ENCODE data around the gene MDFI. TPM values are rescaled to one million over a fixed set of nuclear protein-coding genes. Genes with fewer than 3 reads are reported as not detected.

The MDFI gene
- total and polyA plus RNA-seq, 4 donors: 0.13 to 22.3 (median 7.4) TPM

DNA sequence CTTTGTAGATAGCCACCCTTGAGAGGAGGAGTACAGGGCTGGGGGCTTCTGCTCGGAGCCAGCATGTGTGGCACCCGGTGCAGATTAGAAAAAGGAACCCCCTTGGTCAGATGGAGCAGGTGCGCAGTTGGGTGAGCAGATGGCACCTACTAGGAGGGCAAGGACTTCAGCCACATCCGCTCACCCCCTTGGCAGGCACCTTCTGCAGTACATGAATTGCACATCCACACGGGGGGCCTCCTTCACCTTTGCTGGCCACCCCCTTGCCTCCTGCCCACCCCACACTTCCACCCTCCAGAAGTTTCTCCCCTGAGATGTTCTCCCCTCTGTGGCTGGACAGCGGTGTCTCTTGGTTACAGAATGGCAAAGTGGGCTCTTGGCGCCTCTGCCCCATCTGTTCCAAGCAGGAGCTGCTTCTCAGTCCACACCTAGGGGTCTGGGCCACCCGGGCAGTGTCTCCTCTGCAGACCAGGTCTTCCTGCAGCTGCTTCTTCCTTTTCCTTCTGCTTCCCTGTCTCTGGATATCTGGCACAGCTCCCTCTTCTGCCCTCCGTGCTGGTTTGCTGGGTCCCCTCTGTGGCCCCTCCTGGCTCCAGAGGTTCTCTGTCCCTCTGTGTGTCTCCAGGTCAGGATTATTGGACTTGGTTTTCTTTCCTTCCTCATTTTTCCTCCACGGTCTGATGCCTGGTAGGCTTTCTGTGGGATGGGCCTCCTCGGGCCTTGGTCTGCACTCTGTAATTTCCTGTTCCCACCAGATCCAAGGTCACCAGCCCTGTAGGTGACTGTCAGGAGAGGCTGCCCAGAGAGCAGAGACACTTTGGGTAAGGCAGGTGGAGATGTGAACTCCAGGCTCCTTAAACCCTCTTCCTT is 4.1 kb downstream of the MDFI start:
- no peak overlapping the region for H3K27ac ChIP-seq (ENCODE audit: low read depth in 1 of 2, low read length in 2 of 2)
- ATAC-seq (ENCODE audit: low FRiP score) (no peak), DNase-seq (peak in 1 of 2 donors; percentile 55)
- no peak overlapping the region for H3K4me3 ChIP-seq (ENCODE audit: low read length in 2 of 2)
- no peaks in the 10 kb centered on the region for H3K9me3 ChIP-seq (ENCODE audit: control insufficient read depth, low read length)
- intact Hi-C loops (cut with DNase I): no loop called here
- 85 to 88% methylated on average over 11 of the region's 11 CpGs for WGBS, 2 donors
- no peaks in the 10 kb centered on the region for H3K36me3 ChIP-seq (ENCODE audit: control insufficient read depth in 1 of 2, insufficient read depth in 2 of 2, low read length in 1 of 2)
- H3K4me1 ChIP-seq (ENCODE audit: control insufficient read depth in 1 of 2, insufficient read depth in 2 of 2, low read length in 2 of 2): no peaks in the 10 kb centered on the region
- H3K27me3 ChIP-seq (ENCODE audit: control insufficient read depth in 1 of 2, insufficient read depth in 2 of 2, low read length in 1 of 2): no peaks in the 10 kb centered on the region

DNA sequence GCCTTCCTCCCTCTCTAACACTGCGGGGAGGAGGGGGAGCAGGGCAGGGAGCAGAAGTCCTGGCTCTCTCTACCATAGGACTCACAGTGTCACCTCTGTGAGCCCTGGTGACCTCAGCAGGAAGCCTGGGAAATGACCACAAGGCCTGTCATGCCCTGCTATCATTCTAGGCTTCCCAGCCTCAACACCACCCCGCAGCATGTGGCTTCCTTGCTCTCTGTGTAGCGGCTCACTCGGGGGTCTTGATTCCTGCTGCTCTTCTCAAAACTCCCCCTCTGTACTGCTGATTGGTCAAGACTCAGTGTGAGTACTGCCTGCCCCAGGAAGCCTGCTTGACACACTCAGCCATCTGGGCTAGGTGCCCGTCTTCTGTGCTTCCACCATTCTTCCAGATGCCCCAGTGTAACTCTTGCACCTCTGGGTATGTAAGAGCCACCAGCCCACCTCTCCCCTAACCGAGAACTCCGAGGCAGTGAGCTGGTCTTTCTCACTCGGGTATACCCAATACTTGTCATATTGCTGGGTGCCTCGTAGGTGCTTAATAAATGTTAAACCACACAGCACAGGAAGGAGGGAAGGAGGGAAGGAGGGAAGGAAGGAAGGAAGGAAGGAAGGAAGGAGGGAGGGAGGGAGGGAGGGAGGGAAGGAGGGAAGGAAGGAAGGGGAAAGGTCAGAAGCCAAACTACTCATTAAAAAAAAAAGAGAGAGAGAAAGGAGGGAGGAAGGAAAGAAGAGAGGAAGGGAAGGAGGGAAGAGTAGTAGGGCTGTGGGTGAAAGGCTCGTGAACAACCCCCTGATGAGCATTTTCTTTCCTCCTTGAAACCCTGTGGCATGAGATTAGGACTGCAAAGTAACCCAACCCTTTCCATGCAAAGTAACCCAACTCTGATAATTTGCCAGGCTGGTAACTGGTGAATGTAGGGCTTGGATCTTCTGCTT is 5.0 kb downstream of the MDFI start:
- no peaks in the 10 kb centered on the region for H3K36me3 ChIP-seq (ENCODE audit: control insufficient read depth in 1 of 2, insufficient read depth in 2 of 2, low read length in 1 of 2)
- no peaks in the 10 kb centered on the region for H3K9me3 ChIP-seq (ENCODE audit: control insufficient read depth, low read length)
- no peak overlapping the region for H3K4me3 ChIP-seq (ENCODE audit: low read length in 2 of 2)
- DNase-seq (peak in 1 of 2 donors; percentile 27), ATAC-seq (ENCODE audit: low FRiP score) (no peak)
- WGBS, 2 donors: 81 to 83% methylated on average over 10 of the region's 10 CpGs
- H3K27me3 ChIP-seq (ENCODE audit: control insufficient read depth in 1 of 2, insufficient read depth in 2 of 2, low read length in 1 of 2): no peaks in the 10 kb centered on the region
- no peak overlapping the region for H3K27ac ChIP-seq (ENCODE audit: low read depth in 1 of 2, low read length in 2 of 2)
- no peaks in the 10 kb centered on the region for H3K4me1 ChIP-seq (ENCODE audit: control insufficient read depth in 1 of 2, insufficient read depth in 2 of 2, low read length in 2 of 2)
- intact Hi-C loops (cut with DNase I): no loop called here

DNA sequence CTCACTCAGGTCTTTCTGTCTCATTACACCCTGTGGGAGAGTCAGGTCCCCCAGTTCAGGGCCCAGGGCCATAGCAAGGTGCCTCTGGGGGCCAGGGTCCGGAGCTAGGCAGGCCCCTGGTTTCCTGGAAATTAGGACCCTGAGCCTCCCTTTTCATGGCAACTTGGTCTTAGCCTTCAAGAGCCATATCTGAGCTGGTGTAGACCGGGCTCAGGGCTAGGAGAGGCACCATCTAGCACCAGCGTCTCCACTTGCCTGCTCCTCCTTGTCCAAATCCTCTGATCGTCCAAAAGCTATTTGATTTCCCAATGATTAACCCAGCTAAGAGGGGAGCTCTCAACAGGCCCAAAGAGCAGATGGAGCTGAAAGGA is 5.6 kb downstream of the MDFI start:
- intact Hi-C loops (cut with DNase I): no loop called here
- Histone ChIP-seq H3K36me3 (ENCODE audit: control insufficient read depth in 1 of 2, insufficient read depth in 2 of 2, low read length in 1 of 2) (no peaks in the 10 kb centered on the region), H3K4me1 (ENCODE audit: control insufficient read depth in 1 of 2, insufficient read depth in 2 of 2, low read length in 2 of 2) (no peaks in the 10 kb centered on the region), H3K9me3 (ENCODE audit: control insufficient read depth, low read length) (no peaks in the 10 kb centered on the region), H3K4me3 (ENCODE audit: low read length in 2 of 2) (no peak overlapping the region), H3K27me3 (ENCODE audit: control insufficient read depth in 1 of 2, insufficient read depth in 2 of 2, low read length in 1 of 2) (no peaks in the 10 kb centered on the region), H3K27ac (ENCODE audit: low read depth in 1 of 2, low read length in 2 of 2) (no peak overlapping the region)
- no peak for ATAC-seq (ENCODE audit: low FRiP score)
- 92 to 94% methylated on average over 4 of the region's 4 CpGs for WGBS, 2 donors
- no peak for DNase-seq

DNA sequence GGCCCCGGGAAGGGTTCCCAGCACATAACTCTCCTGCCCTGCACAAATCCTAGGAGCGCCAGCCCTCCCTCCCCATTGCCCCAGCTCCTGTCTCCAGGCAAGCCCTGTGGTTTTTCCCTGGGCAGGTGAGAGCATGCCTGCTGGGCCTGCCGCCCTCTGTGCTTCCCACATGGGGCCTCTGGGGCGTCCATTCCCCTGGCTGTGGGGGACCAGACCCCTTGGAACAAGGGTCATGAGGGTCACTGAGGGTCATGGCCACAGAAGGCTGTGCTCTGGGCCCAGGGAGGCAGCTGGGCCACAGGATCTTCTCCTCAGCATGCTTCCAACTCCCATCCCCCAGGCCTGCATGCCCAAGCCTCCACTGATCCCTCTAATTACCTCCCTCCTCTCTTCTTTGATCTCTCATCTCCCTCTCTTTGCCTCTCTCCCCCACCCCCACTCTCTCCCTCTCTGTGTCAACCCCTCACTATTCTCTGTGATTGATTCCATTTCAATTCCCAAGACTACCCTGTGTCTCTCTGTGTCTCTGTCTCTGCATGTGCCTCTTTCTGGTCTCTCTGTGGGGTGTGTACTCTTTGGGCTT is 6.1 kb downstream of the MDFI start:
- DNase-seq (peak in 1 of 2 donors; percentile 62), ATAC-seq (ENCODE audit: low FRiP score) (no peak)
- Histone ChIP-seq H3K27me3 (ENCODE audit: control insufficient read depth in 1 of 2, insufficient read depth in 2 of 2, low read length in 1 of 2) (no peaks in the 10 kb centered on the region), H3K9me3 (ENCODE audit: control insufficient read depth, low read length) (no peaks in the 10 kb centered on the region), H3K36me3 (ENCODE audit: control insufficient read depth in 1 of 2, insufficient read depth in 2 of 2, low read length in 1 of 2) (no peaks in the 10 kb centered on the region), H3K4me3 (ENCODE audit: low read length in 2 of 2) (no peak overlapping the region), H3K27ac (ENCODE audit: low read depth in 1 of 2, low read length in 2 of 2) (no peak overlapping the region), H3K4me1 (ENCODE audit: control insufficient read depth in 1 of 2, insufficient read depth in 2 of 2, low read length in 2 of 2) (no peaks in the 10 kb centered on the region)
- intact Hi-C loops (cut with DNase I): no loop called here
- 87 to 91% methylated on average over 4 of the region's 4 CpGs for WGBS, 2 donors

DNA sequence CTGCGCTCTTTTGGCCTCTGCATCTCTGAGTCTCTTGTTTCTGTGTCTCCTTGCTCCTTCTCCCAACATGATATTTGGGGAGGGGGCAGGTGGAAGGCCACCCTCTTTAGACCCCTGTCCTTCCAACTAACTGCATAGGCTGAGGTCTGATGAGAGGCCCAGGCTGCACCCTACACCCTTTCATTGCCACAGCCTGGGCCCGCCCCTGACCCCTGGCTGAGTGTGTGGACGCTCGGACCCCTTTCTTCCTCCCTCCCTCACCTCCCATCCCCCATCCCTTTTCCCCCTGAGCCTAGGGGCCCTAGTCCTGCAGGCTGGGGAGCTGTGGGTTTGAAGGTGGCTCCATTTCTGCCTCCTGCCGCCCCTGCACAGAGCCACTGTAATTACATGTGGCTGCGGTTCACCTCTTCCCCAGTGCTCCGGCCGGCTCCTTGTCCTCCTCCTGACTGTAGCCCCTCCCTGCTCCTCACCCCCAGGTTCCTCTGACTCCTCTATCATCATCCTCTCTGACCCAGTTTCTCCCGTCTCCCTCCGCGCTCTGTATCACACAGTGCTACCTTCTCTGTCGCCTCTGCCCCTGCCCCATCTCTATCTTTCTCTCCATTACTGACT is 6.8 kb downstream of the MDFI start:
- no peak for ATAC-seq (ENCODE audit: low FRiP score)

DNA sequence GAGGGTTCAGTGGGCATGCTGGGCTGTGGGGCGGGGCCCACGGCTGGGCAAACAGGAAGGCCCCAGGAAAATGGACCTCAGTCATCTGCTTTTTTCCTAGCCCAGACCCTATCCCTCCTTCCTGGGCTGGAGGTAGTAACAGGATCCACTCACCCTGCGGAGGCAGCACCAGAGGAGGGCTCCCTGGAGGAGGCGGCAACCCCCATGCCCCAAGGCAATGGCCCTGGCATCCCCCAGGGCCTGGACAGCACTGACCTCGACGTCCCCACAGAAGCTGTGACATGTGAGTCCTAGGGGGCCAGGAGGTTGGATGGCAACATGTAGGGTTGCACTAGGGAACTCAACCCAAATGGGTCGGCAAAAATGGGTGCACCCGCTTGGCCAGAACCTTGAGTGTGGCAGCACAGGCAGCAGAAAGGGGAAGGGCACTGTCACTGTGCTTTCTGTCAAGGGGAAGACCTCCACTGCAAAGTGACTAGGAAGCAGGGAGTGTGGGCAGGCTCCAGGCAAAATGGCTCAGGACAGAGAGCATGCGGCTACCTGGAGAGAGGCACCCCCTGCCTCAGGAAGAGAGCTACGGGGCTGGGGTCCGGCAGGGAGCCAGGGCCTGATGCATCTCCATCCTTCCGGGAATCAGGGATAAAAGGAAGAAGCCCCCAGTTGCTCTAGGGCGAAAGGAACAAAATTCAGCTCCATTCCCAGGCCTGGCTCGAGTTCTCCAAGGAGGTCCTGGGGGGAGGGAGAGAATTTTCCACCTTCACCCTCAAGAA is 7.9 kb downstream of the MDFI start:
- 89 to 90% methylated on average over 14 of the region's 14 CpGs for WGBS, 2 donors
- Histone ChIP-seq H3K9me3 (ENCODE audit: control insufficient read depth, low read length) (no peaks in the 10 kb centered on the region), H3K27me3 (ENCODE audit: control insufficient read depth in 1 of 2, insufficient read depth in 2 of 2, low read length in 1 of 2) (no peaks in the 10 kb centered on the region), H3K4me3 (ENCODE audit: low read length in 2 of 2) (no peak overlapping the region), H3K27ac (ENCODE audit: low read depth in 1 of 2, low read length in 2 of 2) (no peak overlapping the region), H3K36me3 (ENCODE audit: control insufficient read depth in 1 of 2, insufficient read depth in 2 of 2, low read length in 1 of 2) (no peaks in the 10 kb centered on the region), H3K4me1 (ENCODE audit: control insufficient read depth in 1 of 2, insufficient read depth in 2 of 2, low read length in 2 of 2) (no peaks in the 10 kb centered on the region)
- intact Hi-C loops (cut with DNase I): no loop called here
- DNase-seq (peak; percentile 24 to 55), ATAC-seq (ENCODE audit: low FRiP score) (no peak)

More for the DNA sequence above, 6.8 kb downstream of the MDFI start:
- H3K4me3 ChIP-seq (ENCODE audit: low read length in 2 of 2): no peak overlapping the region
- H3K27ac ChIP-seq (ENCODE audit: low read depth in 1 of 2, low read length in 2 of 2): no peak overlapping the region
- no peaks in the 10 kb centered on the region for H3K36me3 ChIP-seq (ENCODE audit: control insufficient read depth in 1 of 2, insufficient read depth in 2 of 2, low read length in 1 of 2)
- DNase-seq: peak; percentile 38 to 46
- no peaks in the 10 kb centered on the region for H3K27me3 ChIP-seq (ENCODE audit: control insufficient read depth in 1 of 2, insufficient read depth in 2 of 2, low read length in 1 of 2)
- WGBS, 2 donors: 87 to 90% methylated on average over 12 of the region's 12 CpGs
- no peaks in the 10 kb centered on the region for H3K4me1 ChIP-seq (ENCODE audit: control insufficient read depth in 1 of 2, insufficient read depth in 2 of 2, low read length in 2 of 2)
- intact Hi-C loops (cut with DNase I): no loop called here
- no peaks in the 10 kb centered on the region for H3K9me3 ChIP-seq (ENCODE audit: control insufficient read depth, low read length)

DNA sequence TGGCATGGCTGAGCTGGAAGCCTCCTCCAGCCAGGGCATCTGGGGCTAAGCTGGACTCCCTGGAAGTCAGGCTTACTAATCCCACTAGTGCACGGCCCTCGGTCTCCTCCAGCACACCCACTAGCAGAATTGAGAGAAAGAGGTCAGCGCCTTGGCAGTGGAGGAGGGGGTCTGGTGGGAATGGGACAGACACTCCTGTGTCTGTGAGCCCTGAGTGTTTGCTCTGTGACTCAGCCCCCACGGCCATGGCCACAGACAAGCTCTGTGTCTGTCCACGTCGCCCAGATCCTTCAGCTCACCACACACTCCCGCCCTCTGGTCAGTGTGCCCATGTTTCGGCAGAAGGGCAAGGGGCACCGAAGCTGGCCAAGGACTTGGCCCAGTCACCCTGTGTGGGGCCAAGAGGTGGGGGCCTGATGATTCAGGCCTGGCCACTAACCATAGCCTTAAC is 8.8 kb downstream of the MDFI start:
- WGBS, 2 donors: 75 to 79% methylated on average over 9 of the region's 9 CpGs
- Histone ChIP-seq H3K4me3 (ENCODE audit: low read length in 2 of 2) (no peak overlapping the region), H3K36me3 (ENCODE audit: control insufficient read depth in 1 of 2, insufficient read depth in 2 of 2, low read length in 1 of 2) (no peaks in the 10 kb centered on the region), H3K27ac (ENCODE audit: low read depth in 1 of 2, low read length in 2 of 2) (no peak overlapping the region), H3K4me1 (ENCODE audit: control insufficient read depth in 1 of 2, insufficient read depth in 2 of 2, low read length in 2 of 2) (no peaks in the 10 kb centered on the region), H3K27me3 (ENCODE audit: control insufficient read depth in 1 of 2, insufficient read depth in 2 of 2, low read length in 1 of 2) (no peaks in the 10 kb centered on the region), H3K9me3 (ENCODE audit: control insufficient read depth, low read length) (no peaks in the 10 kb centered on the region)
- ATAC-seq (ENCODE audit: low FRiP score) (no peak), DNase-seq (peak; percentile 33 to 54)
- intact Hi-C loops (cut with DNase I): no loop called here
